ENCODE measurements around the gene TBC1D20.

Gene TBC1D20

GRCh38 chr20:418858-419365 lies 43.4 kb downstream of the TBC1D20 start:
- no peak for DNase-seq

GRCh38 chr20:417801-418342 lies 44.5 kb downstream of the TBC1D20 start:
- DNase-seq, result no peak

GRCh38 chr20:416950-417800 lies 45.2 kb downstream of the TBC1D20 start:
- DNase-seq, result no peak

GRCh38 chr20:415820-416322 lies 46.5 kb downstream of the TBC1D20 start:
- DNase-seq, result no peak

- no peak for DNase-seq
Observed at GRCh38 chr20:414161-414560, 48.2 kb downstream of the TBC1D20 start.

- DNase-seq, result no peak
Observed at GRCh38 chr20:412081-412480, 50.3 kb downstream of the TBC1D20 start.

GRCh38 chr20:409697-410559 lies 52.4 kb downstream of the TBC1D20 start:
- no peak for DNase-seq

- DNase-seq, result no peak
Observed at GRCh38 chr20:408843-409696, 53.3 kb downstream of the TBC1D20 start.

GRCh38 chr20:407953-408842 lies 54.1 kb downstream of the TBC1D20 start, which contains the start of gene RBCK1:
Gene RBCK1 (plus strand): TSS chr20:408299. CDS start chr20:408758, 459 bp downstream.
- DNase-seq, result peak; percentile 39

- DNase-seq, result peak; percentile 33
Observed at GRCh38 chr20:407133-407952, 55.0 kb downstream of the TBC1D20 start.

GRCh38 chr20:406200-407132 lies 55.9 kb downstream of the TBC1D20 start:
- no peak for DNase-seq

- DNase-seq, result no peak
Observed at GRCh38 chr20:404088-404487, 58.2 kb downstream of the TBC1D20 start.

GRCh38 chr20:403582-403957 lies 58.8 kb downstream of the TBC1D20 start:
- DNase-seq, result no peak

- no peak for DNase-seq
Observed at GRCh38 chr20:402898-403581, 59.3 kb downstream of the TBC1D20 start.

GRCh38 chr20:402496-402885 lies 59.8 kb downstream of the TBC1D20 start:
- DNase-seq, result no peak

- DNase-seq, result peak; percentile 36
Observed at GRCh38 chr20:401682-402495, 60.4 kb downstream of the TBC1D20 start.
